PFSK-1 (cell line): ENCODE results near the gene PANK2.

Source experiments
- FOXP2 ChIP-seq: optimal IDR thresholded peaks from 2 replicates; pipeline ENCODE3; 2011; ENCODE audit warnings: borderline replicate concordance, control low read depth, inconsistent platforms; ENCODE audit not compliant: insufficient read depth; ENCODE audit errors: extremely low read length, extremely low read depth
- POLR2AphosphoS5 ChIP-seq: IDR thresholded peaks from 2 replicates; pipeline ENCODE4 v1.6.1; 2012; ENCODE audit warnings: low read depth, mild to moderate bottlenecking, control low read depth, low read length, moderate library complexity
- SIN3A ChIP-seq: IDR thresholded peaks from 2 replicates; pipeline ENCODE4 v1.6.1; 2012; ENCODE audit warnings: mild to moderate bottlenecking, low read length, moderate library complexity, borderline replicate concordance; ENCODE audit not compliant: insufficient read depth
- TAF1 ChIP-seq: IDR thresholded peaks from 2 replicates; pipeline ENCODE4 v1.6.1; 2012; ENCODE audit warnings: low read length, control low read depth, borderline replicate concordance; ENCODE audit not compliant: insufficient read depth
- TF ChIP-seq, protein P1 (sequence below), 2 experiments: IDR thresholded peaks; 2 replicates each; pipeline versions ENCODE4 v1.6.1 to v1.8.0; 2011 to 2012; ENCODE audit warnings: low read depth in 2 of 2, low read length in 2 of 2, control low read depth in 1 of 2, inconsistent platforms in 1 of 2, mild to moderate bottlenecking in 1 of 2, moderate library complexity in 1 of 2; ENCODE audit not compliant: insufficient read depth in 1 of 2

PANK2 gene

DNA sequence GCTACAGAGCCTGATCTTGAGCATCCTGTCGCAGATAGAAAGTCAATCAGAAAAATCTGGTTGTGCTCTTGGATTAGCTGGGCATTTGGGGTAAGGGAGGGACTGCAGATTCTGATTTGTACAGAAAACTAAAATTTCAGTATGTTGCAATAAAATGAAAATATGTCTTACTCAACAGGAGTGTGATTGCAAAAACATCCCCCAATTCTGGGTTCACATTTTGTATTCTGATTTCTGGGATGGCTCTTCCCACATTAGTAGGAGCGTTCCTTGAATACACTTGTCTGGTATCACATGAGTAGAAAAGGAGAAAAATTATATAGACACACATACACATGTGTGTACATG is 40.5 kb downstream of the PANK2 start:
- TF ChIP-seq TAF1 (no peak), SIN3A (no peak), FOXP2 (no peak), POLR2AphosphoS5 (no peak)
- TF ChIP-seq, protein P1, sequence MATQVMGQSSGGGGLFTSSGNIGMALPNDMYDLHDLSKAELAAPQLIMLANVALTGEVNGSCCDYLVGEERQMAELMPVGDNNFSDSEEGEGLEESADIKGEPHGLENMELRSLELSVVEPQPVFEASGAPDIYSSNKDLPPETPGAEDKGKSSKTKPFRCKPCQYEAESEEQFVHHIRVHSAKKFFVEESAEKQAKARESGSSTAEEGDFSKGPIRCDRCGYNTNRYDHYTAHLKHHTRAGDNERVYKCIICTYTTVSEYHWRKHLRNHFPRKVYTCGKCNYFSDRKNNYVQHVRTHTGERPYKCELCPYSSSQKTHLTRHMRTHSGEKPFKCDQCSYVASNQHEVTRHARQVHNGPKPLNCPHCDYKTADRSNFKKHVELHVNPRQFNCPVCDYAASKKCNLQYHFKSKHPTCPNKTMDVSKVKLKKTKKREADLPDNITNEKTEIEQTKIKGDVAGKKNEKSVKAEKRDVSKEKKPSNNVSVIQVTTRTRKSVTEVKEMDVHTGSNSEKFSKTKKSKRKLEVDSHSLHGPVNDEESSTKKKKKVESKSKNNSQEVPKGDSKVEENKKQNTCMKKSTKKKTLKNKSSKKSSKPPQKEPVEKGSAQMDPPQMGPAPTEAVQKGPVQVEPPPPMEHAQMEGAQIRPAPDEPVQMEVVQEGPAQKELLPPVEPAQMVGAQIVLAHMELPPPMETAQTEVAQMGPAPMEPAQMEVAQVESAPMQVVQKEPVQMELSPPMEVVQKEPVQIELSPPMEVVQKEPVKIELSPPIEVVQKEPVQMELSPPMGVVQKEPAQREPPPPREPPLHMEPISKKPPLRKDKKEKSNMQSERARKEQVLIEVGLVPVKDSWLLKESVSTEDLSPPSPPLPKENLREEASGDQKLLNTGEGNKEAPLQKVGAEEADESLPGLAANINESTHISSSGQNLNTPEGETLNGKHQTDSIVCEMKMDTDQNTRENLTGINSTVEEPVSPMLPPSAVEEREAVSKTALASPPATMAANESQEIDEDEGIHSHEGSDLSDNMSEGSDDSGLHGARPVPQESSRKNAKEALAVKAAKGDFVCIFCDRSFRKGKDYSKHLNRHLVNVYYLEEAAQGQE (IDR thresholded peaks at IDR 0.05; ENCODE audit: insufficient read depth in 1 of 2, low read depth in 2 of 2, low read length in 2 of 2): no peak

DNA sequence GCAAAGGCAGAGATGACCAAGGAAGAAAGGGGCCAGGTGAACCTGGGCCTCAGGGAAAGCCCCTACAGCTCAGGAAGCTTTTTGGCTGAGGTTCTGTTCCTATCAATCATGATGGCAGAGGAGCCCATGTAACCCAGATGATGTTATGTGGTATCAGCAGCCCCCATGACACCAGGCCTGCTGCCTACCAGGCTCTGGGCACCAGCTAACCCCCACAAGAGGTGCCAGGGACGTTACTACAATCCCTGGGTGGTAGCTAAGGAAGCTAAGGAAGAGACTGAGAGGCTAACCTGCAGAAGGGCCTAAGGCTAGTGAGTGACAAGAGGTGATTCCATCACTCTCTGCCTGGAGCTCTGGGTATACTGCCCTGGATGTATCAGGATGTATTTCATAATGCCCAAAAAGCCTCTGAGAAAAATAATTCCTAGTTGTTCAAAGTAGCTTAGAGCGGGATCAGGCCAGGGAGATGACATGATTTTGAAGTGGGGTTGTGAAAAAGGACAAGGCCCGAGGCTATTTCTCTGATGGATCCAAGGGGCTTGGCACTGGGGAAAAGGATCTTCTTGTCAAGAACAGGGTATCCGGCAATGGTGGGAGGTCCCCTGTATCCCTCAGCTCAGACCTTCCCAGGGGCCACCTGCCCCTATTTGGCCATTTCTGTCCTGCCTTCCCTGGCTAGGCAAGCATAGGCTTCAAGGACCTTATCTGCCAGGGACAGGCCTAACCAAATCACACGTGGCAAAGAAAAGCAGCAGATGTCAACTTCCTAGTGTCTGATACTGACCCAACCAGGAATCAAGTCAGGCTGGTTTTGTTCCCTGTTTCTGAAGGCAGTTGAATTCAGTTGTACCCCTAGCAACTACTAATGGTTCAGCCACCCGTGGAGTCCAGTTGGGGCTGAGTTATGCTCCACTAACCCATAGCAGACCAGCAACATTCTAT is 41.3 kb downstream of the PANK2 start:
- no peak for TF ChIP-seq FOXP2
- TF ChIP-seq, protein P1 (IDR thresholded peaks at IDR 0.05; ENCODE audit: insufficient read depth in 1 of 2, low read depth in 2 of 2, low read length in 2 of 2): no peak
- TF ChIP-seq POLR2AphosphoS5: peak; percentile 50
- no peak for TF ChIP-seq TAF1
- TF ChIP-seq SIN3A: no peak

GRCh38 chr20:3931664-3932063 is 42.5 kb downstream of the PANK2 start:
- TF ChIP-seq TAF1 (no peak), POLR2AphosphoS5 (no peak; the same call in 1 of the 2 replicates), SIN3A (no peak), FOXP2 (no peak)
- TF ChIP-seq, protein P1 (IDR thresholded peaks at IDR 0.05; ENCODE audit: insufficient read depth in 1 of 2, low read depth in 2 of 2, low read length in 2 of 2): no peak

DNA sequence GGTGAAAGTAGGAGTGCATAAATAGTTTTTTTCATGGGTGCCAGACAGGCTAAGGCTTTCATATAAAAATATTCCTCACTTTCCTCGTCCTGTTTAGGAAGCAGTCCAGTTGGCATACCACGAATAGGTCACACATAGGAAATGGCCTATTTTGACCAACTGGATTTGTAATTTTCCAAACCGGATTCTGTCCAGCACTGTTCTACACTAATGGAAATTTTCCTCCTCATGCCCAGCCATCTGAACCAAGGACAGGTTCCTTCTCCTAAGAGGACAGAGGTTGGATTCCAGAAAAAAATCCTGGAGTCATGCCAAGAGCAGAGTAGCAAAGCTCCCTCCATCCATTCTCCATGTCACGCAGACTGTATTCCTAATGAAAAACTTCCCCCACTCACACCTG is 43.1 kb downstream of the PANK2 start:
- TF ChIP-seq FOXP2 (no peak), POLR2AphosphoS5 (no peak), TAF1 (no peak), SIN3A (no peak)
- TF ChIP-seq, protein P1 (IDR thresholded peaks at IDR 0.05; ENCODE audit: insufficient read depth in 1 of 2, low read depth in 2 of 2, low read length in 2 of 2): no peak
